GM19099 (cell line): ENCODE measurements around the gene SLC25A1.

ENCODE experiments used
- POLR2A ChIP-seq: IDR thresholded peaks from 3 replicates; pipeline ENCODE4 v1.6.1; 2011; ENCODE audit warnings: low read depth; ENCODE audit not compliant: insufficient read length; ENCODE audit errors: extremely low read depth

The SLC25A1 gene

DNA sequence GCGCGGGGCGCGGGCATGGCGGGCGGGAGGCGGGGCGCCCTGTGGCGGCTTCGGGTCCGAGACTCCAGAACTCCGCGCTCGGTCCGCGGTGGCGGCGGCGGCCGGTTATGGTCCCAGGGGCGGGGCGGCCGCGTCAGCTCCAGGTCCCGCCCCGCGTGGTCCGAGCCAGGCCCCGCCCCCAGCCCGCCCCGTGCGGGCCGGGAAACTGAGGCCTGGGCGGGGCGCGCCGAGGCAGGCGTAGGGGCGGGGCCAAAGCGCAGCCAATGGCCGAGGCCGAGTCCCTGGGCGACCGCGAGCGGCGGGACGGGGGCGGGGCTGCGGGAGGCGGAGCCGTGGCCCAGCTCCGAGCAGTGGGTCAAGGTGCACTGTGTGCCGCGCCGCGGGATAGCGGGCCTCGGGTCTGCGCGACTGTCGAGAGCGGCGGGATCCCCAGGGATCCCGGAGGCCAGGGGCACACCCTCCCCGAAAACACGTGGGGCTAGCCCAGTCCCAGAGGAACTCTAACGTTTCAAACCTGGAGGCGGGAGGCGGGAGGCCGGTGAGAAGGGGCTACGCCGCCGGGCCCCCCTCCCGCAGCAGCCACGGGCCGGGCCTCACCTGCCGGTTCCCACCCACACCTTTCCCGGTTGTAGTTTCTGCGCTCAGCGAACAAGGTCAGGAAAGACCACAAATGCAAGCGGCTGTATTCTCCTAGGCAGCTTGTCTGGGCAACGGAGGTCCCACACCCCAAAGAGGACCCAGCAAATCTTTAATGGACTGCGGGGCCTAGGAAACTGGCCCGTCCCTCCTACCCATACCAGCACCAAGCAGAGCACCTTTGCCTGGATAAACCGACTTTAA is at the start of gene SLC25A1:
Gene SLC25A1, minus strand, starts transcription at position 80 of the 840 bp plus-strand sequence. Its CDS starts 63 bp downstream, at position 17.
- TF ChIP-seq POLR2A: peak; percentile 60

DNA sequence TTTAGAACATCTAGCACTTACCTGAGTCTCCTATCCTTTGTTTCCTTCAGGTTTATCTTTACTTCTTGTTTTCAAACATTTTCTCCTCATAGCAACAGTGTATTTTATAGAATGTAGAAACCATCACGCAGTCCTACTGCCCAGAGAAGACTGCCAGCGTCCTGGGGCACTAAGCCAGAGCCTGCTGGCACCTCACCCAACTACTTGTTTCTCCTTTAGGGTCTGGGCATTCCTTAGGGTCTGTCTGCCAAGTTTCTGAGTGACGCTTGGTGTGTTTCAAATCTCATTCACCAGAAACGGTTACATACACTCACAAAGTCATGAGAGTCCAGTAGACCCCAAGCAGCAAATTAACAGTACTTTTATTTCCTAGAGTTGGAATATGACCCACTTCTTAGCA is 49.6 kb upstream of the SLC25A1 start:
- TF ChIP-seq POLR2A: no peak

DNA sequence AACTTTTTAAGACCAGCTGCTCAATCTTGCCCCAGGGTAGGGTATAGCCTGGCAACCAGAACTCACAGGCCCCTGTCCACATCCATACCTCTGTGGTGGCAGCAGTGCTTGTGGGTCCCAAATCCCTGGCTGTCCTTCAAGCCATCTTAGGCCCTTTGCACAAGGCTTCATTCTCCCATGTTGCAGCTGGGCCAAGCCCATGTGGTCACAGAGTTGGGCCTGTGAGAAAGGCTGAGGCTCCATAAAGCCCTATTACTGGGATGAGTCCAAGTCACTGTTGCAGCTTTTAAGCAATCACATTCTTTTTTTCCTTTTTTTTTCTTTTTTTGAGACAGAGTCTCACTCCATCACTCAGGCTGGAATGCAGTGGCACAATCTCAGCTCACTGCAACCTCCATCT is 47.9 kb upstream of the SLC25A1 start:
- no peak for TF ChIP-seq POLR2A

DNA sequence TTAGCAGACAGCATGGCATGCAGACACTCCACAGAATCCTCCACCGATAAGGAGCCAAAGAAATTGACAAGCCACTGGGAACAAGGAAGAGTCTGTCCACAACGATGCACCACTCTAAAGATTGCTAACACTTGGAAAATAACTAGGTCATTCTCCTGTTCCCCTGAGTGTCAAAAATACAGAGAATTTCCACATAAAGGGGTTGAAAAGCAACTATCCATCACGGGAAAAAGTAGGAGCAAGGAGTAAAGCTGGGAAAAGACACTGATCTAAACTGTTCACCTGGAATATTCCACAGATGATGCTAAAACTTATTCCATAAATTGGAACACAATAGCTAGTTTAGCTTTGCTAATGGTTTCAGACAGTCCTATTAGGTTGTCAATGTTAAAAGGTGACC is 47.0 kb upstream of the SLC25A1 start:
- TF ChIP-seq POLR2A: no peak

DNA sequence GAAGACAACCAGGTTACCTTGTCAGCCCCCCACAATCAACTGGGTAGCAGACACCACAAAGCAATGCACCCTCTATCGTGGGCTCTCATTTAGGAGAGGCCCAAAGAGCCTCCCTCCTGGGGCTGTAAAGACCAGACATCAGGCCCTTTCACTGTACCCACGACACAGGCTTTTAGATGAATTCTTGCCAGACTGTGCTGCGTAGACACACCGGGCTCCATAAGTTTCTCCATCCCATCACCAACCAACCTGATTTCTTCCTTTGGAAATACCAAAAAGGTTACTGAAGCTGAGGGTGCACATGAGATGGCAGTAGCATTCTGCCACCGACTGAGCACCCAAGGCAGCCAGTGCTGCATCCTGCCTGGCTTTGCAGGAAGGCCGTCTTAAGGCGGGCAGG is 46.4 kb upstream of the SLC25A1 start:
- no peak for TF ChIP-seq POLR2A

DNA sequence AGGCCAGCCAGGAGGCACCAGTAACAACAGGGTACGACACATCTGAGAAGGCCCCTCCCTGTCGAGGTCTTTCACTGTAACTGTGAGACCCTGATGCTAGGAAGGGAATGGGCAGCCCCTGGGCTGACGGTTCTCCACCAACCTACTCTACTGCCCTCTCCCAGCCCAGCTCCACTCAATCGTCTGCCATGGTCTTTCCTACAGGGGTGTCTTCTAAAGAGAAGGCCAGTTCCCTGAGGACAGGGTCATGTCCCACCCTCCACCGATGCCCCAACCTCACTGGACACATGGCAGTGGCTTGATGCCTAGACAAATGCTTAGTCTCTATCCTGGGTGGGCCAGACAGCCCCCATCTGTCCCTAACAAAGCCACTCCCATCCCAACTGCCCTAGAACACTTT is 46.0 kb upstream of the SLC25A1 start:
- TF ChIP-seq POLR2A: no peak

DNA sequence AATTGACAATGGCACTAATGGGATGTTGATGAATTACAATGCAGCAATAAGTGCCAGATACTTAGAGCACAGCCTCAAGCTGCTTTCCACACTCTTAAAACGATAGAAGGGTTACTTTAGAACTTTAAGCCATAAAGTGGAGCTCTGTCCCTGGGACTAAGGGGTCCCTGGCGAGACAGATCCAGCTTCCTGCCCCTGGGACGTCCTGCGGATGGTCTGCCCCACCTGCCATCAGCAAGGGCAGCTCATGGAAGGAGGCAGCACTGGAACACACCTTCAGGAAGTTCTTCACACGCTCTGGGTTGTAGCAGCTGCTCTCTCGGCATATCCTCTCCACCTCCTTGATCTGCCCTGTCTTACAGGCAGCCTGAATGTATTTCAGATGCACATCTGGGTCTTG is 45.1 kb upstream of the SLC25A1 start:
- no peak for TF ChIP-seq POLR2A

DNA sequence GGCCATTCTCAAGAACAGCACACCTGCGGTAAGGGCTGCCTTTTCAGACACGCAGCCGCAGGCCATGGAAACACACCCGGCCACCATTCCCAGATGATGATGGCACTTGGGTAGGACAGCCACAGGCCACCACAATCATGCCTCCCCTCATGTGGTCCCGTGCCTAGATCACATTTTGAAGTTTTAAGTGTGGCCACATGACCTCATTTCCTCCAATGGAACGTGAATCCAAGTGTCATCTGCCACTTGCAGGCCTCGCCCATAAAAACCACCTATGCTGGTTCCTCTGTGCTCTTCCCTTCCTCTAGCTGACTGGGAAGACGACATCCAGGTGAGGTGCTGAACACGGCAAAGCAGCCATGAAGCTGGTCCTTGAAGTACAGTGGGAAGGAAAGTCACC is 44.6 kb upstream of the SLC25A1 start:
- TF ChIP-seq POLR2A: no peak

DNA sequence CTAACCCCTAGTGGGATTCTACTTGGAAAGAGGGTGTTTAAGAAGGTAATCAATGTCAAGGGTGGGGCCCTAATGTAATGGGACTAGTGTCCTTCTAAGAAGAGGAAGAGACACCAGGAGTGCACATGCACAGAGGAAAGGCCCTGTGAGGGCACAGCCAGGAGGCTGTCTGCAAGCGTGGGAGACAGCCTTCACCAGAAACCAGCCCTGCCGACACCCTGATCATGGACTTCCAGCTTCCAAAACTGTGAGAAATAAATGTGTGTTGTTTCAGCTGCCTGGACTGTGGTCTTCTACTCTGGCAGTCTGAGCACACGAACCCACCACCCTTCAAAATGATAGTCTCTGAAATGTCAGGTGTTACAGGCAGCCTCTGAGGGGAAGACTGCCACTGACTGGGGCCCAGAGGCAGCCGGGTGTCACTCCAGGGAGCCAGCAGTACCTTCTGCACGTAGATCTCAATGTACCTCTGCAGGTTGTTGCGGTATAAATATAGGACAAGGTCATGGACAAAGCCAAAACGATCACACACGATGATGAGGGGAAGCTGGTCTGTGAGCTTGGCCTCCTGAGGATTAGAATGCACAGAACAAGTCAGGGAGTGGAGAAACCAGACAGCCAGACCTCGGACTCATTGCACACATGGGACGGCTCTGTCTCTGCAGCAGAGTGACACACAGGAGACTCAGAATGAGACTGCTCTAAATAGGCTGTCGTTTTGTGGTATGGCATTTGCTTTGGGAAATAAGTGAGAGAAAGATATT is 43.9 kb upstream of the SLC25A1 start:
- TF ChIP-seq POLR2A: no peak

DNA sequence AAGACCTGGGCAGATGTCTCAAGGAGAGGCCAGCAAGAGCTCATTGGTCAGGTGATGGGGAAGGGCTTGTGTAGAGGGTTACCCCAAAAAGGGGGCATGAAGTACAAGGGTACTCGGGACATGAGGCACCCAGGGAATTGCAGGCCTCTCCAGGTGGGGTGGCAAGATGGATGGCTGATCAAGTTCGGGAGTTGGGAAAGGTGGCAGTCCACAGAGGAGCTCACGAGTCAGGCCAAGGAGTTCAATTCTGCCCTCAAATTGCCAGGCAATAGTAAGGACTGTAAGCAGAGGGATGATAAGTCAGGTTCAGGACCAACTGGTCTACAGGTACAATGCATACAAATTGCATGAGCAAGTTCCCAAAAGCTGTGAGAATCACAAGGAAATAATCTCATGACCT is 42.3 kb upstream of the SLC25A1 start:
- TF ChIP-seq POLR2A: no peak

DNA sequence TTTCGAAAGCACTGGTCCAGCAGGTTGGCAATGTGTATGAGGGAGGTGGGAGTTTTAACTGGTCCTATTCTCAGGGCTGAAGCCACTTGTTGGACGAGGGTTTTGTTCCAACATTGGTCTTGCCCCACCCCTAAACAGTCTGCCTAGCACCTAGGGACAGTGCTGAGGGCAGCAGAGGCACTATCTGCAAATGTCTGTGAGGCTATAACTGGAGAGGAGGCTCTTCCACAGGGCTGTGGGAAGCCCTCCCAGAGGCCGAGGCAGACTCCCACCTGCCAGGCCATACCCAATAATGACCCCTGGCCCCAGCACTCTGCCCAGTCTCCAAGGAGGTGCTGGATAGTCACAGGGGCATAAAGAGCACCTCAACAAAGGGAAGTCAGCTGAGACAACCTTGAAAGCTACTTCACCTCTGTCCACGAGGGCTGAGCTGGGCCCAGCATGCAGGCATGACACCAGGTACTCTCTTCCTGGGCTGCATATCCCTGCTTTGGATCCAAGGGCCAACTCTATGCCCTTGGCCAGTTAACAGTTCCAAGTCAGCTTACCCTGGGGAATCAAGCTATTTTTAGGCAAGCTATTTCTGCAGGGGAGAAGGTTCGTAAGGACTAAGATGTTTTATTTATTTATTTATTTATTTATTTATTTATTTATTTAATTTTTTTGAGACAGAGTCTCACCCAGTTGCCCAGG is 40.2 kb upstream of the SLC25A1 start:
- no peak for TF ChIP-seq POLR2A

DNA sequence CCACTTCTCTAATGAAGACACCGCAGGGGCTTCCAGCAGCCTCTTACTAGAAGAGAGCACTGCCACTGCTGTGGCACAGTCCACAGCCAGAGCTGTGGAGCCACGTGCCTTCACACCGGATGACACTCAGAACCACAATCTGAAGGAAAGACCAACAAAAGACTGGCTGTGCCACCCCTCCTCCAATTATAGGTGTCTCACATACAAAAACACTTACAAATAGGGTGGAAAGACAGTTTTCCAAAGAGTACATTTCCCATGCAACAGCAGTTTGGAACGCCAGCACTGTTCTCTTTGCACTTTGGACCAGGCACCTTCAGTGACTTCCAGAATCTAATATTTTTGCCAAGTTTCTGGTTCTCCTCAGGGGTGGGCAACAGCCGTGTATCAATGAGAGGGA is 38.0 kb upstream of the SLC25A1 start:
- TF ChIP-seq POLR2A: no peak

DNA sequence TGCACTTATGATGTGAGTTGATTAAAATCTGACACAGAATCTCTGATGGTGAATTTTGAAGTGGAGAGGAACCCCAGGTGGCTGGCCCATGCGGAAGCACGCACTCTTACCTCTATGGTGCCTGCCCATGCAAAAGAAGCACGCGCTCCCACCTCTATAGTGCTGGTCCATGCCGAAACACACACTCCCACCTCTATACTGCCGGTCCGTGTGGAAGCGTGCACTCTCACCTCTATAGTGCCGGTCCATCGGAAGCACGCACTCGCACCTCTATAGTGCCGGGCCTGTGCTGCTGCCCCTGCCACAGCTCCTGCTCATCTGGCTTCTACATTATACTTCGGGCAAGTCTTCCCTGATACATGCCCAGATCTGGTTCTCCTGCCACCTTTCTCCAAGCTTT is 36.8 kb upstream of the SLC25A1 start:
- no peak for TF ChIP-seq POLR2A

DNA sequence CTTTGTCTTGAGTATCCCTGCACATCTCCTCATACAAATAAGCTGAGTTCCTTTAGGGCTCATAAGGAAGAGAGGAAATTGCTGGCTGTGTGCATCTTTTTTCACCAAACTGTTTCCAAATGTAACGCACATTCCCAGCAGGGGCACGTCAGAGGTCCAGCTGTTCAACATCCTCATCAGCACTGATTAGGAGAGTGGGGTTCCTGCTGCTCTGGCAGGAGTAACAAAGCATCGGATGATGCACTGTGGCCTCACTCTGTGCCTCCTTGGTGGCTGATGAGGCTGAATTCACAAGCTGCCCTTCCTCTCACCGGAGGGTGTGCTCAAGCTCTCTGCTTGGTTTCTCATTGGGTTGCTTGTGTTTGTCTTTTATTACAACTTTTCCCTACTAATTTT is 35.5 kb upstream of the SLC25A1 start:
- no peak for TF ChIP-seq POLR2A

DNA sequence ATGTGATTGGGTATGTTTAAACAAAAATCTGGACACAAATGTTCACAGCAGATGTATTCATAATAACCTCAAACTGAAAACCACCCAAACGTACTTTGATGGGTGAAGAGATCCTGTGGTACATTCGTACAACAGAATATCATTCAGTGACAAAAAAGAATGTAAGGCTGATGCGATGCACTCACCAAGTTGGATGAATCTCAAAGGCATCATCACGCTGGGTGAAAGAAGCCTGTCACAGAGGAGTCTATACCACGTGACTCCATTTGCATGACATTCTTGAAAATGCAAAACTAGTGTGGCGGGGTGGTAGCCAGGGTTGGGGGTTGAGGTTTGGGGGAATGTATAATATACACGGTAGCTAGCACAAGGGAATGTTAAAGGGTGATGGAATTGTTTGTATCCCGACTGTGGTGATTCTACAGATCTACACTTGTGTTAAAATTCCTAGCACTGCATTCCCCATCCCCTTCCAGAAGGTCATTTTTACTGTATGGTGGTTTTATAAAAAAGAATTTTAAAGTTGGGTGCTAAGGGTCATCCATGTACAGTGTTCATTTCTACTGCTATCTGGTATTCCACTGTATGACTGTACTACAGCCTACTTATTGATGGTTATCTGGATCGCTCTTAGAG is 35.0 kb upstream of the SLC25A1 start:
- no peak for TF ChIP-seq POLR2A
